GM13977 (cell line): ENCODE measurements around the gene ENPP5.
"Not testable (repeated sequence)": the region's sequence is repeated elsewhere in the genome, so short reads cannot be mapped to it uniquely, and the experiment has no call there.

Experiments used
- DNase-seq: peaks from one replicate; pipeline ENCODE4 v3.0.0; 2012; ENCODE audit warnings: low spot score
- in situ Hi-C: fragments of 300-500 bp; cut with MboI; formaldehyde crosslinking; loops from one replicate; pipeline ENCODE4 v1.12.0; 2022; ENCODE audit warnings: low sequenced_read_pairs, low pct_unique_long_range_greater_than_20kb, mixed read lengths, inconsistent platforms; ENCODE audit not compliant: unreplicated experiment
- TF ChIP-seq, protein P1 (sequence below): IDR thresholded peaks from 2 replicates; pipeline ENCODE4 v1.5.1; 2012; ENCODE audit warnings: mild to moderate bottlenecking, control low read depth; ENCODE audit not compliant: insufficient read depth; ENCODE audit errors: extremely low read depth, missing control alignments

ENPP5 gene

DNA sequence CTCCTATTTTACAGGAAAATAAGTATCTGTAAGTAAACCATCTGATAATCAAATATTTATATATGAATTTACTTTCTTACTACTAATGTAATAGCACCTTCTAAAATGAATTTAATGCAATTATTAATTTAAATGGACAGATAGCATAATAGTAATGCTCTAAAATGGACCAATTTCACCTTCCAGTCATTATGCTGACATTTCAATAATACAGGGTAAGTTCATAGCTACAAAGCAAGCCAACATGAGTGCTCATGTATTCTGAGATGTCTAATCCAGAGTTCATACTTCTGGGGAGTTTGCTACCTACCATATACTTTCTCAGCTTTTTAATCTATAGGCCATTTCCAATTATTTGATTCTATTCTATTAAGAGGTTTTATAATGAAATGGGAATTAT is 11.6 kb downstream of the ENPP5 start:
- TF ChIP-seq, protein P1, sequence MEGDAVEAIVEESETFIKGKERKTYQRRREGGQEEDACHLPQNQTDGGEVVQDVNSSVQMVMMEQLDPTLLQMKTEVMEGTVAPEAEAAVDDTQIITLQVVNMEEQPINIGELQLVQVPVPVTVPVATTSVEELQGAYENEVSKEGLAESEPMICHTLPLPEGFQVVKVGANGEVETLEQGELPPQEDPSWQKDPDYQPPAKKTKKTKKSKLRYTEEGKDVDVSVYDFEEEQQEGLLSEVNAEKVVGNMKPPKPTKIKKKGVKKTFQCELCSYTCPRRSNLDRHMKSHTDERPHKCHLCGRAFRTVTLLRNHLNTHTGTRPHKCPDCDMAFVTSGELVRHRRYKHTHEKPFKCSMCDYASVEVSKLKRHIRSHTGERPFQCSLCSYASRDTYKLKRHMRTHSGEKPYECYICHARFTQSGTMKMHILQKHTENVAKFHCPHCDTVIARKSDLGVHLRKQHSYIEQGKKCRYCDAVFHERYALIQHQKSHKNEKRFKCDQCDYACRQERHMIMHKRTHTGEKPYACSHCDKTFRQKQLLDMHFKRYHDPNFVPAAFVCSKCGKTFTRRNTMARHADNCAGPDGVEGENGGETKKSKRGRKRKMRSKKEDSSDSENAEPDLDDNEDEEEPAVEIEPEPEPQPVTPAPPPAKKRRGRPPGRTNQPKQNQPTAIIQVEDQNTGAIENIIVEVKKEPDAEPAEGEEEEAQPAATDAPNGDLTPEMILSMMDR: no peak
- in situ Hi-C loops: no loop called here
- DNase-seq: no peak

DNA sequence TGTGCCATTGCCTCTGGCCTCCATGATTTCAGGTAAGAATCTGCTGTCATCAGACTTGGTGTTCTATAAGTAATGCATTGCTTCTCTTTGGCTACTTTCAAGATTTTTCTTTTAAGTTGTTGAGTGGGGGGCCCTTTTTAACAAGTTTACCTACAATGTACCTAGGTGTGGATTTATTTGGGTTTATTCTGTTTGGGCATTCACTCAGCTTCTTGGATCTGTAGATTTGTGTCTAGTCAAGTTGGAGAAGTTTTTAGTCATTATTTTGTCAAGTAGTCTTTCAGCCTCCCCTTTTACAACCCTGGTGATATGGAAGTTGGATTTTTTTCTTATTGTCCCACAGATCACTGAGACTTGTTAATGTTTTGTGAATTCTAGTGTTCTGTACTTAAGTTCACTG is 14.1 kb downstream of the ENPP5 start:
- DNase-seq: no peak
- in situ Hi-C loops: no loop called here
- TF ChIP-seq, protein P1: no peak

DNA sequence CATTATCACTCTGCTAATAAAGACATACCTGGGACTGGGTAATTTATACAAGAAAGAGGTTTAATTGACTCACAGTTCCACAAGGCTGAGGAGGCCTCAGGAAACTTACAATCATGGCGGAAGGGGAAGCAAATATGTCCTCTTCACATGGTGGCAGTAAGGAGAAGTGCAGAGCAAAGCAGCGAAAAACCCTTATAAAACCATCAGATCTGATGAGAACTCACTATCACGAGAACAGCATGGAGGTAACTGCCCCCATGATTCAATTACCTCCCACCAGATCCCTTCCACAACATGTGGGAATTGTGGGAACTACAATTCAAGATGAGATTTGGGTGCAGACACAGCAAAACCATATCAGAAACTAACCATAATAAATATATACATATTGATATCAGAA is 21.7 kb downstream of the ENPP5 start:
- DNase-seq, in situ Hi-C loops: not testable (repeated sequence)

DNA sequence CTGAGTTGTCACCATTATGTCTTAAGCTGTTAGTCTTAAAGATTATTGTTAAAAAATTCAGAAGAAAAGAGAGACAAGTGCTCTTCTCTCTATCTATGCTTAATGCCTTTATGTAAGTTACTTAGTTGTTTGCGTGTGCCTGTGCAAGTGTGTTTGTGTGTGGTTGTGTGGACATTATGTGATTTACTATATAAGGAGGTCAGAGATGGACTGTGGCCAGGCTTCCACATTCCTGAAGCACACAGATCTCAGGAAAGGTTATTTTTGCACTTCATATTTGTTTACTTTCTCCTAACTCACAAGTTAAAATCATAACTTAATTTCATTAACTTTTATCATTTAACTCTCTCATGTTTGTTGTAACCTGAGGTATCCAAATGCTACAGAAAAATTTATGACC is 26.5 kb downstream of the ENPP5 start:
- in situ Hi-C loops: no loop called here
- no peak for DNase-seq
- TF ChIP-seq, protein P1: no peak

DNA sequence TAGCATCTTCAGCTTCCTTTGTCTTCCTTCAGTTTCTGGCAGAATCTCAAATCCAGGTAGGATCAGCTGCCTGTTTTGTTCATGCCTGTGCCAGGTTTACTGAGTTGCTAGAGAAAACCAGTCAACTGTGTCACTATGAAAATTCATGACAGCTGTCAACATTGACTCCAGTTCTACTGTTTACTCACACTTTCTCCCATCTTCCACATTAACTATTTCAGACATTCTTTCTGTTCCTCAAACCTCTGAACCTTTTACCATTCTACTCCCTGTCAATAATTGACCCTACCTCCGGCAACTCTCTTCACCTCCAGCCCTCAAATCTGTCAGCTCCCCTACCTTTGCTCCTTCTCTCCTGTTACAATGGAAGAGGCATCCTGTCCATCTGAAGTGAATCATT is 32.5 kb downstream of the ENPP5 start:
- DNase-seq: no peak
- TF ChIP-seq, protein P1: no peak
- in situ Hi-C loops: no loop called here

DNA sequence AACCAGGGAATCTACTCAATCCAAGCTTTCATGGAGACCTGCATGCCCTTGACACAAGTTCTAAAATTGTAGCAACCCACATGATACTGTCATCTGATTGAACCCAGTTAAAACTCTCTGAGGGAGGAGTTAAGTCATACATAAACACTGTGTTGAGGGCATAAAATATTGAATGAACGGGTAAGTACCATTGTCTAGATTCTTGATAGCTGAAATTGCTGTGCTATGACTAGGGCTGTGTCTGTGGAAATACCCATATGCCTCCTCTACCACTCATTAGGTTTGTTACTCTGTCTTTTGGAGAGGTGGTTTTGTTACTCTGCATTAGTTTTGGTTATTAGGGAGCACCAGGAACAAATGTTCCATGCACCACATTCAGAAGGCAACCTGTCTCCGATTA is 33.4 kb downstream of the ENPP5 start:
- DNase-seq: no peak
- in situ Hi-C loops: no loop called here
- TF ChIP-seq, protein P1: no peak

DNA sequence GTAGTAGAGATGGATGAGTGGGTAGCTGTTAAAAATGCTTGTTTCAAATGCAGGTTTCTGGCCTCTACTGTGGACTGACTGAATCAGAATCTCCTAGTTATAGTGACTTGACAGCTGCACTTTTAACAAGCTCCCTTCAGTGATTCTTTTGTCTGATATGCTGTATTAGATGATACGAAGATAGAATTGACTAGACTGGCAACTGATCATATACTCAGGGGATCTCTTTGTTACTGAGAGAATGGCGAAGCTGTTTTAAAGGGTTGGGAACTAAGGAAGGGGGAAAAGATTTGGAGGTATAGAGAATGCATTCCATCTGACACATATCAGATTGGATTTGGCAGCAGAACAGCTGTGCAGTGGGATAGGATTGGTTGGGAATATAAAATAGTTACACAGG is 33.9 kb downstream of the ENPP5 start:
- TF ChIP-seq, protein P1: no peak
- in situ Hi-C loops: no loop called here
- DNase-seq: no peak
